ENCODE results near the gene BBC3.

Gene BBC3

GRCh38 chr19:47209319-47210179, 21.4 kb downstream of the BBC3 start:
- no peak for TF ChIP-seq FOXP2 (optimal IDR thresholded peaks at IDR 0.05; ENCODE audit: borderline replicate concordance, extremely low read depth, extremely low read length, insufficient read depth)
- TF ChIP-seq, protein P1, sequence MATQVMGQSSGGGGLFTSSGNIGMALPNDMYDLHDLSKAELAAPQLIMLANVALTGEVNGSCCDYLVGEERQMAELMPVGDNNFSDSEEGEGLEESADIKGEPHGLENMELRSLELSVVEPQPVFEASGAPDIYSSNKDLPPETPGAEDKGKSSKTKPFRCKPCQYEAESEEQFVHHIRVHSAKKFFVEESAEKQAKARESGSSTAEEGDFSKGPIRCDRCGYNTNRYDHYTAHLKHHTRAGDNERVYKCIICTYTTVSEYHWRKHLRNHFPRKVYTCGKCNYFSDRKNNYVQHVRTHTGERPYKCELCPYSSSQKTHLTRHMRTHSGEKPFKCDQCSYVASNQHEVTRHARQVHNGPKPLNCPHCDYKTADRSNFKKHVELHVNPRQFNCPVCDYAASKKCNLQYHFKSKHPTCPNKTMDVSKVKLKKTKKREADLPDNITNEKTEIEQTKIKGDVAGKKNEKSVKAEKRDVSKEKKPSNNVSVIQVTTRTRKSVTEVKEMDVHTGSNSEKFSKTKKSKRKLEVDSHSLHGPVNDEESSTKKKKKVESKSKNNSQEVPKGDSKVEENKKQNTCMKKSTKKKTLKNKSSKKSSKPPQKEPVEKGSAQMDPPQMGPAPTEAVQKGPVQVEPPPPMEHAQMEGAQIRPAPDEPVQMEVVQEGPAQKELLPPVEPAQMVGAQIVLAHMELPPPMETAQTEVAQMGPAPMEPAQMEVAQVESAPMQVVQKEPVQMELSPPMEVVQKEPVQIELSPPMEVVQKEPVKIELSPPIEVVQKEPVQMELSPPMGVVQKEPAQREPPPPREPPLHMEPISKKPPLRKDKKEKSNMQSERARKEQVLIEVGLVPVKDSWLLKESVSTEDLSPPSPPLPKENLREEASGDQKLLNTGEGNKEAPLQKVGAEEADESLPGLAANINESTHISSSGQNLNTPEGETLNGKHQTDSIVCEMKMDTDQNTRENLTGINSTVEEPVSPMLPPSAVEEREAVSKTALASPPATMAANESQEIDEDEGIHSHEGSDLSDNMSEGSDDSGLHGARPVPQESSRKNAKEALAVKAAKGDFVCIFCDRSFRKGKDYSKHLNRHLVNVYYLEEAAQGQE (IDR thresholded peaks at IDR 0.05; ENCODE audit: insufficient read depth in 1 of 2, low read depth in 2 of 2, low read length in 2 of 2), result no peak

DNA sequence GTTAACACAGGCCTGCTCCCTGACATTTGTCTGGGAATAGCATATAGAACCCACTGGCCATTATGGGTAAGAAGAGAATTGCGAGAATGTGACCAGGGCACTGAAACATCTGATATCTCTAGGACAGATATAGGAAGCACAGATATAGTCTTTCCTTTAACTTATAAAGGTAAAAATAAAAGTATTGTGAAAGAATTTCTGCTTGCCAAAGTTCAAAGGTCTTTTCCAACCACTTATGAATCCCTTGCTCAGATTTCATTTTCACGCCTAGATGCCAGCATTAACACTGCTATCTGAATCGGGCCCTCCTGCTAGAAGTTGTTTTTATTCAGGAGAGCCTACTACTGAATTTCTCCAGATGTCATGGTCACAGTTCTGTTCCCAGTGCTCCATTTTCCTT, 27.7 kb downstream of the BBC3 start:
- no peak for TF ChIP-seq TAF1 (IDR thresholded peaks at IDR 0.05; ENCODE audit: borderline replicate concordance, insufficient read depth, low read length)
- no peak for TF ChIP-seq SIN3A (IDR thresholded peaks at IDR 0.05; ENCODE audit: borderline replicate concordance, insufficient read depth, low read length)
- TF ChIP-seq, protein P1 (IDR thresholded peaks at IDR 0.05; ENCODE audit: insufficient read depth in 1 of 2, low read depth in 2 of 2, low read length in 2 of 2), result no peak
- no peak for TF ChIP-seq POLR2AphosphoS5 (IDR thresholded peaks at IDR 0.05; ENCODE audit: low read depth, low read length)
- no peak for TF ChIP-seq FOXP2 (optimal IDR thresholded peaks at IDR 0.05; ENCODE audit: borderline replicate concordance, extremely low read depth, extremely low read length, insufficient read depth)

DNA sequence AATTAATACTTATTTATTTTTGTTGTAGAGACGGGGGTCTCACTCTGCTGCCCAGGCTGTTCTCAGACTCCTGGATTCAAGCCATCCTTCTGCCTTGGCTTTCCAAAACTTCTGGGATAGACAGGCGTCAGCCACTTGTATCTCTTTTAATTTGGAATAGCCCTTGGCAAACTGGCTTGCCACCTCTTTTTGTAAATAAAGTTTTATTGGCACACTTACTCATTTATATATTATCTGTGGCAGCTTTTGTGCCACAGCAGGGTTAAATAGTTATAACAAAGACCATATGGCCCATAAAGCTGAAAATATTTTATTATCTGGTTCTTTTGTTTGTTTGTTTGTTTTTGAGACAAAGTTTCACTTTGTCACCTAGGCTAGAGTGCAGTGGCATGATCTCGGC, 30.5 kb downstream of the BBC3 start:
- TF ChIP-seq SIN3A (IDR thresholded peaks at IDR 0.05; ENCODE audit: borderline replicate concordance, insufficient read depth, low read length), result no peak
- TF ChIP-seq POLR2AphosphoS5 (IDR thresholded peaks at IDR 0.05; ENCODE audit: low read depth, low read length), result no peak

- TF ChIP-seq POLR2AphosphoS5 (IDR thresholded peaks at IDR 0.05; ENCODE audit: low read depth, low read length) (no peak), FOXP2 (optimal IDR thresholded peaks at IDR 0.05; ENCODE audit: borderline replicate concordance, extremely low read depth, extremely low read length, insufficient read depth) (no peak), TAF1 (IDR thresholded peaks at IDR 0.05; ENCODE audit: borderline replicate concordance, insufficient read depth, low read length) (no peak), SIN3A (IDR thresholded peaks at IDR 0.05; ENCODE audit: borderline replicate concordance, insufficient read depth, low read length) (no peak)
- TF ChIP-seq, protein P1 (IDR thresholded peaks at IDR 0.05; ENCODE audit: insufficient read depth in 1 of 2, low read depth in 2 of 2, low read length in 2 of 2), result no peak
These were observed 33.9 kb downstream of the BBC3 start for GRCh38 chr19:47197141-47197540.

GRCh38 chr19:47195434-47195833, 35.6 kb downstream of the BBC3 start:
- no peak for TF ChIP-seq POLR2AphosphoS5 (IDR thresholded peaks at IDR 0.05; ENCODE audit: low read depth, low read length)
- no peak for TF ChIP-seq FOXP2 (optimal IDR thresholded peaks at IDR 0.05; ENCODE audit: borderline replicate concordance, extremely low read depth, extremely low read length, insufficient read depth)

GRCh38 chr19:47190167-47190727, 40.8 kb downstream of the BBC3 start:
- TF ChIP-seq, protein P1 (IDR thresholded peaks at IDR 0.05; ENCODE audit: insufficient read depth in 1 of 2, low read depth in 2 of 2, low read length in 2 of 2), result no peak
- TF ChIP-seq FOXP2 (optimal IDR thresholded peaks at IDR 0.05; ENCODE audit: borderline replicate concordance, extremely low read depth, extremely low read length, insufficient read depth), result no peak
- no peak for TF ChIP-seq POLR2AphosphoS5 (IDR thresholded peaks at IDR 0.05; ENCODE audit: low read depth, low read length)
- TF ChIP-seq TAF1 (IDR thresholded peaks at IDR 0.05; ENCODE audit: borderline replicate concordance, insufficient read depth, low read length), result no peak
- TF ChIP-seq SIN3A (IDR thresholded peaks at IDR 0.05; ENCODE audit: borderline replicate concordance, insufficient read depth, low read length), result no peak

Measured in PFSK-1 (cell line).